Hepatocyte (in vitro differentiated cells): ENCODE results near the gene TOMM22.

Experiments used
- CTCF ChIP-seq: fragments of 200-600 bp; sonication (generic); IDR thresholded peaks from 2 replicates; pipeline ENCODE4 v1.5.1; 2016; ENCODE audit warnings: antibody characterized with exemption, mild to moderate bottlenecking; ENCODE audit not compliant: poor library complexity
- EZH2 ChIP-seq: fragments of 200-600 bp; sonication (generic); IDR thresholded peaks from 2 replicates; pipeline ENCODE4 v1.6.1; 2016; ENCODE audit warnings: antibody characterized with exemption, mild to moderate bottlenecking, borderline replicate concordance
- EZH2phosphoT487 ChIP-seq: fragments of 200-600 bp; sonication (generic); IDR thresholded peaks from one replicate; pipeline ENCODE4 v1.6.1; 2018; ENCODE audit warnings: antibody characterized with exemption, mild to moderate bottlenecking, low read depth, moderate library complexity; ENCODE audit not compliant: unreplicated experiment, severe bottlenecking

GRCh38 chr22:38710351-38710750, 28.6 kb downstream of the TOMM22 start:
- no peak for TF ChIP-seq CTCF
- no peak for TF ChIP-seq EZH2
- no peak for TF ChIP-seq EZH2phosphoT487
